ENCODE measurements around the gene GGN.

DNA sequence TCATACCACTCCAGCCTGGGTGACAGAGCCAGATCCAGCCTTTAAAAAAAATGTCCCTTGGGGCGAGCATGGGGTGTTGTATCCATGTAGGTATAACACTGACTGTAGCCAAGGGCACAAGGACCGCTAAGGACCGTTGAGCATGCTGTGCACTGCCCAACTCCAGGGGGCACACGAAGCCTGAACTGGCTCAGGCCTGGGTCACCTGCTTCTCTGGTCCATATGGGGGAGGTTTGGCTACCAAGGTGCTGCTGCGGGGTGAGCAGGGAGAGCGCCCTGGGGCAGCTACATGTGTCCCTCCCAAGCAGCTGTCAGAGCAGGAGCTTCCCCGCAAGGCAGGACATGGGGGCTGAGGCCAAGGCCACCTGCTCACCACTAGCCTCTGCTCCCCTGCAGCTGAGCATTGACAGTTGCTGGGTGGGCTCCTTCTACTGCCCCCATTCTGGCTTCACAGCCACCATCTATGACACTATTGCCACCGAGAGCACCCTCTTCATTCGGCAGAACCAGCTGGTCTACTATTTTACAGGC lies 35.9 kb downstream of the GGN start:
- TF ChIP-seq, protein P1, sequence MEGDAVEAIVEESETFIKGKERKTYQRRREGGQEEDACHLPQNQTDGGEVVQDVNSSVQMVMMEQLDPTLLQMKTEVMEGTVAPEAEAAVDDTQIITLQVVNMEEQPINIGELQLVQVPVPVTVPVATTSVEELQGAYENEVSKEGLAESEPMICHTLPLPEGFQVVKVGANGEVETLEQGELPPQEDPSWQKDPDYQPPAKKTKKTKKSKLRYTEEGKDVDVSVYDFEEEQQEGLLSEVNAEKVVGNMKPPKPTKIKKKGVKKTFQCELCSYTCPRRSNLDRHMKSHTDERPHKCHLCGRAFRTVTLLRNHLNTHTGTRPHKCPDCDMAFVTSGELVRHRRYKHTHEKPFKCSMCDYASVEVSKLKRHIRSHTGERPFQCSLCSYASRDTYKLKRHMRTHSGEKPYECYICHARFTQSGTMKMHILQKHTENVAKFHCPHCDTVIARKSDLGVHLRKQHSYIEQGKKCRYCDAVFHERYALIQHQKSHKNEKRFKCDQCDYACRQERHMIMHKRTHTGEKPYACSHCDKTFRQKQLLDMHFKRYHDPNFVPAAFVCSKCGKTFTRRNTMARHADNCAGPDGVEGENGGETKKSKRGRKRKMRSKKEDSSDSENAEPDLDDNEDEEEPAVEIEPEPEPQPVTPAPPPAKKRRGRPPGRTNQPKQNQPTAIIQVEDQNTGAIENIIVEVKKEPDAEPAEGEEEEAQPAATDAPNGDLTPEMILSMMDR (IDR thresholded peaks at IDR 0.05; ENCODE audit: insufficient read depth, low read depth, low read length), result no peak
- TF ChIP-seq EZH2 (IDR thresholded peaks at IDR 0.05; ENCODE audit: insufficient read depth, low read length), result no peak
